ENCODE measurements around the gene SUCLA2. TPM values are rescaled to one million over a fixed set of nuclear protein-coding genes. Genes with fewer than 3 reads are reported as not detected.

The SUCLA2 gene
- total and polyA plus RNA-seq, 3 experiments from 2014 or later: 33.4 to 52.3 (median 49.8) TPM

DNA sequence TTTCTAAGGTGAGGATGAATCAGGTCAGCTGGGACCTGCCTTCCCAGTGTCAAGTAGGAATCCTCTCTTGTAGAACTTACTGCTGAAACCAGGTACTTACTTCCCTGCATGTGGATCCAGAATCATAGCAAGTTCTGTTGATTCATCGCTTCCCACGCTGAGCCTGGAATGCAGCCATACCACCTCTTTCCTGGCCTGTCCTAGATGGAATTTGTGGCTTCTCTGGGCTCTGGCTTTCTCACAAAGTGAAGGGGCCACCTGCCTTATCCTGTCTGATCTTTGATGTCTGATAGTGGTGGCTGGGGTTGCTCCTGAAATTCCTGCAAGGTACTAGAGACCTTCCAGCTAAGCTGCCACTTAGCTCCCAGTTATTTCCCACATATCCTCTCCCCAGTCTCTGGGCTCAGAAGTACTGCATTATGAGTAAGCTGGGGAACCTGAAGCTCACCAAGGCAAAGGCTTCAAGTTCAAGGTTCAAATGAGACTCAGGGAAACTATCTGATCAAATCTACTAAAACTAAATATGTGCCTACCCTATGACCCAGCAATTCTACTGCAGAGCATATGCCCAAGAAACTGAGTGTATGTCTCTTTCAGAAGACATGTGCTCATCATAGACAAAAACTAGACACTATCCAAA is 103.5 kb downstream of the SUCLA2 start:
- Histone ChIP-seq H3K4me3 (ENCODE audit: low read length) (no peak overlapping the region), H3K27me3 (ENCODE audit: insufficient read depth, low read length, poor library complexity, severe bottlenecking) (no peaks in the 10 kb centered on the region), H3K4me1 (ENCODE audit: insufficient read depth, low read length) (no peaks in the 10 kb centered on the region), H3K36me3 (ENCODE audit: insufficient read depth, low read length) (no peaks in the 10 kb centered on the region), H3K9me3 (ENCODE audit: low read length) (no peaks in the 10 kb centered on the region), H3K27ac (ENCODE audit: low read depth, low read length) (no peak overlapping the region)
- ChIA-PET CTCF (no interaction called here), POLR2A (no interaction called here)
- DNase-seq: no peak
- Mint-ChIP-seq H3K4me3 (no peak overlapping the region), H3K4me1 (no peaks in the 10 kb centered on the region), H3K27me3 (no peaks in the 10 kb centered on the region), H3K27ac (no peak overlapping the region), H3K9me3 (peaks cover 0 to 5% (median 1%) of the 10 kb centered on the region in 5 donors), H3K36me3 (peaks cover 2 to 25% (median 11%) of the 10 kb centered on the region in 3 donors)

DNA sequence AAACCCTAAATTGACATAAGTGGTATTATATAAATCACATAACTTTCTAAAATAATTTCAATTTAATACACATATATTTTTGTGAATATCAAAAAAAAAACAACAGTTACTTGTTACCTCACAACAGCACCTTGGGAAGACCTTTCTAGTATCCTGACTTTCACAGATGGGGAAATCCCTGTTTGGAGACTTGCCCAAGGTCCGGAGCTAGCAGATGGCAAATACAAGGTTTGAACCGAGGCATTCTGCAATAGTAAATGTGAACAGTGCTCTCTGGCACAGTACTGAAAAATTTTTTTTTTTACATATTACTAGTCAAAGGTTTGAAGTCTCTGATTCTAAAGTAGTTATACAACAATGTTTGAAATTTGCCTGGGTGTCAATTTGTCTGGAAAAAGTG is 104.5 kb downstream of the SUCLA2 start:
- POLR2A ChIA-PET: no interaction called here
- peaks cover 2 to 19% (median 8%) of the 10 kb centered on the region in 3 donors for H3K36me3 Mint-ChIP-seq

DNA sequence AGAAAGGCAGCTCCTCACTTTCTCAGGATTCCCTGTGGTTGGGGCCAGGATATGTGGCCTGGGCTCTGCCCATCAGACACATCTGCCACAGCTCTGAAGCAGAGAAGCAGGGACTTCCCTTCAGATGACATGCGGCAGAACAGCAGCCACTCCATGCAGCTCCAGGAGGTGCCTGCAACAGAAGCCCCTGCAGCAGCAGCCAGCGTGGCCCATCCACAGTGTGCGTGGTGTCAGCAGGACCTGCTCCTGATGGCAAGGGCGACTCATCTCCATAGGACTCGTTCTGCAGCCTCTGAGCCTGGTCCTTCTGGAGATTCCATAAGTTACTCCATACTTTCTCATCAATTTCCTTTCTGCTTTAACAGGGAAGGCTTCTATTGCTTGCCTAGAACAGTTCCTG is 105.0 kb downstream of the SUCLA2 start:
- Histone ChIP-seq H3K9me3 (ENCODE audit: low read length) (no peaks in the 10 kb centered on the region), H3K4me1 (ENCODE audit: insufficient read depth, low read length) (no peaks in the 10 kb centered on the region), H3K27ac (ENCODE audit: low read depth, low read length) (no peak overlapping the region), H3K4me3 (ENCODE audit: low read length) (no peak overlapping the region), H3K36me3 (ENCODE audit: insufficient read depth, low read length) (no peaks in the 10 kb centered on the region), H3K27me3 (ENCODE audit: insufficient read depth, low read length, poor library complexity, severe bottlenecking) (no peaks in the 10 kb centered on the region)
- H3K4me1 Mint-ChIP-seq: no peaks in the 10 kb centered on the region
- CTCF ChIA-PET: interaction anchor here (1.0 kb wide), 1 partner anchor 10 kb away, joined by 3 read pairs; no protein-coding TSS in a partner anchor
- H3K9me3 Mint-ChIP-seq: peaks cover 0 to 5% (median under 1%) of the 10 kb centered on the region in 5 donors
- DNase-seq: no peak
- H3K4me3 Mint-ChIP-seq: no peak overlapping the region
- POLR2A ChIA-PET: no interaction called here
- H3K27me3 Mint-ChIP-seq: no peaks in the 10 kb centered on the region
- H3K27ac Mint-ChIP-seq: no peak overlapping the region
- H3K36me3 Mint-ChIP-seq: peaks cover 2 to 19% (median 8%) of the 10 kb centered on the region in 3 donors

More for the DNA sequence above, 104.5 kb downstream of the SUCLA2 start:
- H3K9me3 ChIP-seq (ENCODE audit: low read length): no peaks in the 10 kb centered on the region
- H3K4me1 Mint-ChIP-seq: no peaks in the 10 kb centered on the region
- H3K27ac ChIP-seq (ENCODE audit: low read depth, low read length): no peak overlapping the region
- no peaks in the 10 kb centered on the region for H3K27me3 ChIP-seq (ENCODE audit: insufficient read depth, low read length, poor library complexity, severe bottlenecking)
- CTCF ChIA-PET: interaction anchor here (1.0 kb wide), 1 partner anchor 9 kb away, joined by 3 read pairs; no protein-coding TSS in a partner anchor
- no peaks in the 10 kb centered on the region for H3K36me3 ChIP-seq (ENCODE audit: insufficient read depth, low read length)
- H3K4me1 ChIP-seq (ENCODE audit: insufficient read depth, low read length): no peaks in the 10 kb centered on the region
- no peaks in the 10 kb centered on the region for H3K27me3 Mint-ChIP-seq
- H3K27ac Mint-ChIP-seq: peak overlapping the region in 1 of 8 donors; percentile 14
- no peak for DNase-seq
- H3K4me3 Mint-ChIP-seq: no peak overlapping the region
- H3K9me3 Mint-ChIP-seq: peaks cover 0 to 5% (median 1%) of the 10 kb centered on the region in 5 donors
- H3K4me3 ChIP-seq (ENCODE audit: low read length): no peak overlapping the region

DNA sequence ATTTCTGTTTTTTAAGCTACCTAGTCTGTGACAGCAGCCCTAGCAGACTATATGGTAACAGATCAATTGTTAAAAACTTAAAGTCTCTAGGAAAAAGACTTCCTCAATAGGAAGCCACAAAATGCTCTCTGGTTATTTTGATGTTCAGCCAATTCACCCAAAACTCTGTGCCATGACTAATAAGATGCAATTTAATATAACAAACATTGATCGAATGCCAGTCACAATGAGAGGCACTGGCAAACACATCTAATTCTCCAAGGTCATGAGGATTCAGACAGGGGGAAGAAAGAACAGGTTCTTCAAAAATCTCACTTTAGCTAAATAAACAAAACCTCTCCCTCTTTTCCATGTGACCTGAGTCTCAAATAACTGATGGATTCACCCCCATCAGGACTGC is 107.5 kb downstream of the SUCLA2 start:
- CTCF ChIA-PET: no interaction called here
- Histone ChIP-seq H3K9me3 (ENCODE audit: low read length) (no peaks in the 10 kb centered on the region), H3K36me3 (ENCODE audit: insufficient read depth, low read length) (no peaks in the 10 kb centered on the region), H3K4me1 (ENCODE audit: insufficient read depth, low read length) (peaks cover 7% of the 10 kb centered on the region), H3K27ac (ENCODE audit: low read depth, low read length) (no peak overlapping the region), H3K4me3 (ENCODE audit: low read length) (no peak overlapping the region), H3K27me3 (ENCODE audit: insufficient read depth, low read length, poor library complexity, severe bottlenecking) (no peaks in the 10 kb centered on the region)
- peaks cover 0 to 3% (median 2%) of the 10 kb centered on the region in 3 donors for H3K36me3 Mint-ChIP-seq
- DNase-seq: no peak
- no peak overlapping the region for H3K27ac Mint-ChIP-seq
- H3K9me3 Mint-ChIP-seq: no peaks in the 10 kb centered on the region
- H3K4me3 Mint-ChIP-seq: no peak overlapping the region
- peaks cover 6 to 8% (median 7%) of the 10 kb centered on the region in 3 donors for H3K4me1 Mint-ChIP-seq
- no peaks in the 10 kb centered on the region for H3K27me3 Mint-ChIP-seq
- POLR2A ChIA-PET: no interaction called here

Other genes with a start within 250 kb of the SUCLA2 start
- 10 to 100 TPM; 23.9 to 24.0 TPM for gene NUDT15, start 36.5 kb upstream of the SUCLA2 start, total RNA-seq
- gene NUDT15, start 36.5 kb upstream of the SUCLA2 start, polyA plus RNA-seq: 7.1 TPM
- 10 to 100 TPM; 61.1 to 68.1 TPM for gene MED4, start 93.8 kb upstream of the SUCLA2 start, total RNA-seq
- 105 TPM for gene MED4, start 93.8 kb upstream of the SUCLA2 start, polyA plus RNA-seq
- gene ITM2B, start 231.9 kb upstream of the SUCLA2 start, total RNA-seq: 100 to 1,000 TPM; 122 to 127 TPM
- gene ITM2B, start 231.9 kb upstream of the SUCLA2 start, polyA plus RNA-seq: 1,289 TPM